ENCODE results near the gene KNTC1. TPM values are rescaled to one million over a fixed set of nuclear protein-coding genes. Genes with fewer than 3 reads are reported as not detected.

Gene KNTC1
- total RNA-seq, 1 experiment from 2014 or later = 55.8 TPM

GRCh38 chr12:122593910-122594309, 66.9 kb downstream of the KNTC1 start:
- no peak overlapping the region for H3K4me3 Mint-ChIP-seq (ENCODE audit: unreplicated experiment)
- no peaks in the 10 kb centered on the region for H3K27me3 ChIP-seq (replicated peaks; ENCODE audit: control insufficient read depth, insufficient read depth, low read length)
- BruUV-seq (replicated peaks) = no TSS peak
- H3K9me3 Mint-ChIP-seq (ENCODE audit: unreplicated experiment) = no peaks in the 10 kb centered on the region
- TF ChIP-seq CTCF (IDR thresholded peaks at IDR 0.05; ENCODE audit: insufficient read depth in 1 of 2, low read depth in 1 of 2, low read length in 1 of 2, severe bottlenecking in 1 of 2, unreplicated experiment in 1 of 2) = no peak
- peaks cover 47% of the 10 kb centered on the region for H3K36me3 Mint-ChIP-seq (ENCODE audit: insufficient read depth, unreplicated experiment)
- CTCF ChIA-PET = no interaction called here
- no peak overlapping the region for H3K27ac Mint-ChIP-seq (ENCODE audit: unreplicated experiment)
- POLR2A ChIA-PET = no interaction called here
- no peaks in the 10 kb centered on the region; the same call in 1 of the 2 replicates for H3K36me3 ChIP-seq (ENCODE audit: control insufficient read depth, insufficient read depth, low read length)
- no peaks in the 10 kb centered on the region for H3K9me3 ChIP-seq
- H3K4me3 ChIP-seq (ENCODE audit: low read depth, low read length) = no peak overlapping the region
- H3K4me1 ChIP-seq = no peaks in the 10 kb centered on the region
- no peak for DNase-seq
- intact Hi-C loops (cut with micrococcal nuclease; ENCODE audit: unreplicated experiment) = no loop called here
- no peaks in the 10 kb centered on the region for H3K27me3 Mint-ChIP-seq (ENCODE audit: insufficient read depth, unreplicated experiment)
- H3K4me1 Mint-ChIP-seq (ENCODE audit: low read depth, unreplicated experiment) = no peaks in the 10 kb centered on the region

DNA sequence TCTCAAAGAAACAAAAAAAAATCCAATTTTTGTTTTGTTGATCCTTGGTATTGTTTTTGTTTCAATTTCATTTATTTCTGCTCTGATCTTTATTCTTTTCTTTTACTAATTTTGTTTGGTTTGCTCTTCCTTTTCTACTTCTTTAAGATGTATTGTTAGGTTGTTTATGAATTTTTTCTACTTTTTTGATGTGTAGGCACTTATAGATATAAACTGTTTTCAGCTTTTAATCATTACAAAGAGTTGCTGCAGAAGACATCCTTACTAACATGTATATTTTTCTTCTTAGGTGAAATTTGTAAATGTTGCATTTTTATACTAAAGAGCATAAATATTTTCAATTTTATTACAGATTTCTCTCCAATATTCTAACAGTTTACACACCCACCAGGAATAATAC, 69.8 kb downstream of the KNTC1 start:
- CTCF ChIA-PET = no interaction called here
- Mint-ChIP-seq H3K27ac (ENCODE audit: unreplicated experiment) (no peak overlapping the region), H3K27me3 (ENCODE audit: insufficient read depth, unreplicated experiment) (no peaks in the 10 kb centered on the region), H3K4me1 (ENCODE audit: low read depth, unreplicated experiment) (no peaks in the 10 kb centered on the region), H3K9me3 (ENCODE audit: unreplicated experiment) (no peaks in the 10 kb centered on the region), H3K36me3 (ENCODE audit: insufficient read depth, unreplicated experiment) (peaks cover 34% of the 10 kb centered on the region), H3K4me3 (ENCODE audit: unreplicated experiment) (no peak overlapping the region)
- POLR2A ChIA-PET = no interaction called here
- Histone ChIP-seq H3K9me3 (no peaks in the 10 kb centered on the region), H3K4me3 (ENCODE audit: low read depth, low read length) (no peak overlapping the region), H3K36me3 (ENCODE audit: control insufficient read depth, insufficient read depth, low read length) (no peaks in the 10 kb centered on the region; the same call in 1 of the 2 replicates), H3K4me1 (no peaks in the 10 kb centered on the region), H3K27me3 (replicated peaks; ENCODE audit: control insufficient read depth, insufficient read depth, low read length) (no peaks in the 10 kb centered on the region)
- DNase-seq = no peak
- intact Hi-C loops (cut with micrococcal nuclease; ENCODE audit: unreplicated experiment) = no loop called here
- no TSS peak for BruUV-seq (replicated peaks)
- no peak for TF ChIP-seq CTCF (IDR thresholded peaks at IDR 0.05; ENCODE audit: insufficient read depth in 1 of 2, low read depth in 1 of 2, low read length in 1 of 2, severe bottlenecking in 1 of 2, unreplicated experiment in 1 of 2)

DNA sequence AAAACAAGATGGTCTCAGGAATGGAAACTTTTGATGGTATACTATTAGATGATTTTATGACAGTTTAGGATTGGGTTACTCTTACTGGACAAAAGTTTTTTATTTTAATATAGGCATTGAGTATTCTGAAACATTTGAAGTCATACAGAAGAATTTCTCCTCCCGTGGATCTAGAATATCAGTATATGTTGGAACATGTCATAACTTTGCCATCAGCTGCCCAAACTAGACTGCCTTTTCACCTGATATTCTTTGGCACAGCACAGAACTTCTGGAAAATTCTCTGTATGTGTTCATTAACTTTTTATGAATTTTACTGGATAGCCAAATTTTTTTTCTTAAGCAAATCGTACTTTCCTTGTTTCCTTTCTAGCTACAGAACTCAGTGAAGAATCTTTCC, 75.4 kb downstream of the KNTC1 start:
- H3K36me3 ChIP-seq (ENCODE audit: control insufficient read depth, insufficient read depth, low read length) = no peaks in the 10 kb centered on the region
- CTCF ChIA-PET = no interaction called here

More for the DNA sequence above, 75.4 kb downstream of the KNTC1 start:
- Histone ChIP-seq H3K4me1 (no peaks in the 10 kb centered on the region), H3K4me3 (ENCODE audit: low read depth, low read length) (no peak overlapping the region), H3K9me3 (no peaks in the 10 kb centered on the region), H3K27me3 (replicated peaks; ENCODE audit: control insufficient read depth, insufficient read depth, low read length) (no peaks in the 10 kb centered on the region)
- H3K9me3 Mint-ChIP-seq (ENCODE audit: unreplicated experiment) = no peaks in the 10 kb centered on the region
- DNase-seq = no peak
- peaks cover 42% of the 10 kb centered on the region for H3K36me3 Mint-ChIP-seq (ENCODE audit: insufficient read depth, unreplicated experiment)
- no peak for TF ChIP-seq CTCF (IDR thresholded peaks at IDR 0.05; ENCODE audit: insufficient read depth in 1 of 2, low read depth in 1 of 2, low read length in 1 of 2, severe bottlenecking in 1 of 2, unreplicated experiment in 1 of 2)
- intact Hi-C loops (cut with micrococcal nuclease; ENCODE audit: unreplicated experiment) = no loop called here
- no peak overlapping the region for H3K4me3 Mint-ChIP-seq (ENCODE audit: unreplicated experiment)
- BruUV-seq (replicated peaks) = no TSS peak
- no peaks in the 10 kb centered on the region for H3K27me3 Mint-ChIP-seq (ENCODE audit: insufficient read depth, unreplicated experiment)
- POLR2A ChIA-PET = no interaction called here
- H3K27ac Mint-ChIP-seq (ENCODE audit: unreplicated experiment) = no peak overlapping the region
- no peaks in the 10 kb centered on the region for H3K4me1 Mint-ChIP-seq (ENCODE audit: low read depth, unreplicated experiment)

Measured in Caco-2 (cell line).